BLaER1 (cell line): ENCODE results near the gene MYOM3.
"Not testable (repeated sequence)": the region's sequence is repeated elsewhere in the genome, so short reads cannot be mapped to it uniquely, and the experiment has no call there.

Experiments used
- H3K27ac ChIP-seq: shearing (Covaris generic); formaldehyde crosslinking; 2 replicates; pipeline ENCODE4 v1.8.1; 2022
- H3K27me3 ChIP-seq: shearing (Covaris generic); formaldehyde crosslinking; 2 replicates; pipeline ENCODE4 v1.8.1; 2022
- H3K36me3 ChIP-seq: shearing (Covaris generic); formaldehyde crosslinking; 2 replicates; pipeline ENCODE4 v1.8.1; 2022
- H3K4me1 ChIP-seq: shearing (Covaris generic); formaldehyde crosslinking; 2 replicates; pipeline ENCODE4 v1.8.1; 2022
- H3K4me2 ChIP-seq: shearing (Covaris generic); formaldehyde crosslinking; 2 replicates; pipeline ENCODE4 v1.8.1; 2022
- H3K4me3 ChIP-seq: shearing (Covaris generic); formaldehyde crosslinking; 2 replicates; pipeline ENCODE4 v1.8.1; 2022
- H3K9ac ChIP-seq: shearing (Covaris generic); formaldehyde crosslinking; 2 replicates; pipeline ENCODE4 v1.8.1; 2022
- H3K9me3 ChIP-seq: shearing (Covaris generic); formaldehyde crosslinking; 2 replicates; pipeline ENCODE4 v1.8.1; 2022
- H4K20me1 ChIP-seq: shearing (Covaris generic); formaldehyde crosslinking; 2 replicates; pipeline ENCODE4 v1.8.1; 2022
- Cebpa-rat ChIP-seq: shearing (Covaris generic); IDR thresholded peaks from 2 replicates; pipeline ENCODE4 v1.8.1; 2022

MYOM3 gene

DNA sequence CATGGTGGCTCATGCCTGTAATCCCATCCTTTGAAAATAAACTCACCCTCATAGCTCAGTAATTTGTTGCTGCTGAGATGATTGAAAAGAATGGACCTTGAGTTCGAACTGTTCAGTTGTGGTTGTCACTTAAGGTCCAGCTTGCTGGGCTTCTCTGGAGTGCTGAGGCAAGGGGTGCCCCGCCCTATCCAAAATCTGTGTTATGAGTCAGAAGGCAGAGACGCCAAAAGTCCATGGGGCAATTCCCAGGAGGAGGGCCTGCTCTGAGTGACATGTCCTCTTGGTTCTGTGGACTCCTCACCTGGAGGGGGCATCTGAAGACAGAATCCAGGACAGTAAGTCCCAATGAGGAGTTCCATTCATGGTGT lies 64.8 kb downstream of the MYOM3 start:
- no peaks in the 10 kb centered on the region for H3K9me3 ChIP-seq
- H3K4me2 ChIP-seq, result no peak overlapping the region
- no peaks in the 10 kb centered on the region for H3K36me3 ChIP-seq
- H3K4me3 ChIP-seq, result no peak overlapping the region
- H3K27ac ChIP-seq, result no peak overlapping the region
- H3K27me3 ChIP-seq, result no peaks in the 10 kb centered on the region
- H3K4me1 ChIP-seq, result peaks cover 22% of the 10 kb centered on the region
- TF ChIP-seq Cebpa-rat, result no peak
- no peaks in the 10 kb centered on the region for H4K20me1 ChIP-seq
- H3K9ac ChIP-seq, result no peak overlapping the region

DNA sequence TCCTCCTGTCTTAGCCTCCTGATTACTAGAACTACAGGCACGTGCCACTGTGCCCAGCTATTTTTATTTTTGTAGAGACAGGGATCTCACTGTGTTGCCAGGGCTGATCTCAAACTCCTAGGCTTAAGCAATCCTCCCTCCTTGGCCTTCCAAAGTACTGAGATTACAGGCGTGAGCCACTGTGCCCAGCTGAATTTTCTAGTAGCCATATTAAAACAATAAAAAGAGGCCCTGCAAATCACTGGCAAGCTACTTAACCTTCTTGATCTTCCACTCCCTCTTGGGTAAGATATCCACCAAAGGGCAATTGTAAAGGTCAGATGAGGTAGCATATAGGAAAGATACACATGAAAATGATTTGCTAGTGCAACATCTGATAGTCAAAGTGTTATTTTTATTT lies 66.2 kb downstream of the MYOM3 start:
- H3K9me3 ChIP-seq, result no peaks in the 10 kb centered on the region
- H3K4me2 ChIP-seq, result no peak overlapping the region
- no peak for TF ChIP-seq Cebpa-rat
- H3K36me3 ChIP-seq, result no peaks in the 10 kb centered on the region
- no peaks in the 10 kb centered on the region for H4K20me1 ChIP-seq
- H3K4me3 ChIP-seq, result no peak overlapping the region
- no peaks in the 10 kb centered on the region for H3K27me3 ChIP-seq
- no peak overlapping the region for H3K27ac ChIP-seq
- H3K9ac ChIP-seq, result no peak overlapping the region
- peaks cover 17% of the 10 kb centered on the region for H3K4me1 ChIP-seq

DNA sequence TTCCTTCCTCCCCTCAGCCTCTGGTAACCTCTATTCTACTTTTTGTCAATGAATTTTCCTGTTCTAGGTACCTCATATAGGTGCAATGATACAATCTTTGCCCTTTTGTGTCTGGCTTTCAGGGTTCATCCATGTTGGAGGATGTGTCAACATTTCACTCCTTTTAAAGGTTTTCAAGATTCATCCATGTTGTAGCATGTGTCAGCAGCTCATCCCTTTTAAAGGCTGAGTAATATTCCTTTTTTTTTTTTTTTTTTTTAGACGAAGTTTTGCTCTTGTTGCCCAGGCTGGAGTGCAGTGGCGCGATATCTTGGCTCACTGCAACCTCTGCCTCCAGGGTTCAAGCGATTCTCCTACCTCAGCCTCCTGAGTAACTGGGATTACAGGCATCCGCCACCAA lies 67.3 kb downstream of the MYOM3 start:
- H3K4me1 ChIP-seq, result peaks cover 17% of the 10 kb centered on the region
- not testable (repeated sequence) for H3K27ac ChIP-seq, H3K9ac ChIP-seq, H3K4me2 ChIP-seq, H3K4me3 ChIP-seq, H3K36me3 ChIP-seq, H4K20me1 ChIP-seq, H3K27me3 ChIP-seq, H3K9me3 ChIP-seq

DNA sequence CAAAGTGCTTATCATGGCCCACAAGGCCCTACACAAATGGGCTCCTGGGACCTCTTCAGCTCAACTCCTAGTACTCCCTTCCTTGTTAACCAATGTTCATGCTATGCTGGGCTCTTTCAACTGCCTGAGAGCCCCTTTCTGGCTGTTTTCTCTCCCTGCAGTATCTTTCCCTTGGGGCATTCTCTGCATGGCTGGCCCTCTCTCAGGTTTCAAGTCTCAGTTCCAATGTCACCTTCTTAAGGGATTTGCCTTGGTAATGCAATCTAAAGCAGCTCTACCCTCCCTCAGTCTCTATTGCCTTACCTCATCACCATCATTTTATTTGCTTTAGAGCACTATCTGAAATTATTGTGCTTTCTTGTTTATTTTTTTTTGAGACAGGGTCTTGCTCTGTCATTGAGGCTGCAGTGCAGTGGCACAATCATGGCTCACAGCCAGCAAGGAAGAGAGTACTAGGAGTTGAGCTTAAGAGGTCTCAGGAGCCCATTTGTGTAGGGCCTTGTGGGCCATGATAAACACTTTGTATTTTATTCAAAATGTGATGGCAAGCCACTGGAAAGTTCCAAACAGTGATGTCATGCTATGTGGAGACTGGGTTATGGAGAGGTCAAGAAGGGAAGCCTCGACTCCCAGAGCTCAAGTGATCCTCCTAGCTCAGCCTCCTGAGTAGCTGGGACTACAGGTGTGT lies 68.4 kb downstream of the MYOM3 start:
- H3K9me3 ChIP-seq, result no peaks in the 10 kb centered on the region
- no peaks in the 10 kb centered on the region for H3K36me3 ChIP-seq
- H4K20me1 ChIP-seq, result no peaks in the 10 kb centered on the region
- TF ChIP-seq Cebpa-rat, result no peak
- H3K4me2 ChIP-seq, result peak overlapping the region; percentile 49
- no peaks in the 10 kb centered on the region for H3K27me3 ChIP-seq
- no peak overlapping the region; the same call in 1 of the 2 replicates for H3K9ac ChIP-seq
- H3K27ac ChIP-seq, result no peak overlapping the region
- peaks cover 17% of the 10 kb centered on the region for H3K4me1 ChIP-seq
- no peak overlapping the region for H3K4me3 ChIP-seq

DNA sequence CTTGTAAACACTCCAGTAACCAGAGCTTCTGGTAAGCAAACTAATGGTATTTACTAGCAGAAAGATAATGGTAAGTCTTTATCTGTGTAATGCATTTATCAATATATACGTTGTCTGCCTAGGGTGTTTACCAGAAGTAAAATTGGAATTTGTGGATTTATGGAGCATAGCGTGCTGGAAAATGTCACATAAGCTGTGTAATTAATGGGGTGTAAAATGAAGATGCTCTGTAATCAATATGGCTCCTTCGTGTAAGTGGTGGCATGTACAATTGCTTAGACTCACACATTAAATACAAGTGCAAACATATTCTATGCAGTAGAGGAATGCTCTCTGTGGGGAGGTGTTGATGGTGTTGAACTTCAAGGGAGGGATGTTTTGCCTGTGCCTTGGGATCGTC lies 69.6 kb downstream of the MYOM3 start:
- Histone ChIP-seq H3K4me2 (peak overlapping the region; percentile 49; the same call in 1 of the 2 replicates), H3K27ac (no peak overlapping the region), H4K20me1 (no peaks in the 10 kb centered on the region), H3K4me3 (no peak overlapping the region), H3K9me3 (no peaks in the 10 kb centered on the region), H3K4me1 (peaks cover 17% of the 10 kb centered on the region), H3K36me3 (no peaks in the 10 kb centered on the region), H3K27me3 (no peaks in the 10 kb centered on the region), H3K9ac (no peak overlapping the region)
- TF ChIP-seq Cebpa-rat, result no peak

DNA sequence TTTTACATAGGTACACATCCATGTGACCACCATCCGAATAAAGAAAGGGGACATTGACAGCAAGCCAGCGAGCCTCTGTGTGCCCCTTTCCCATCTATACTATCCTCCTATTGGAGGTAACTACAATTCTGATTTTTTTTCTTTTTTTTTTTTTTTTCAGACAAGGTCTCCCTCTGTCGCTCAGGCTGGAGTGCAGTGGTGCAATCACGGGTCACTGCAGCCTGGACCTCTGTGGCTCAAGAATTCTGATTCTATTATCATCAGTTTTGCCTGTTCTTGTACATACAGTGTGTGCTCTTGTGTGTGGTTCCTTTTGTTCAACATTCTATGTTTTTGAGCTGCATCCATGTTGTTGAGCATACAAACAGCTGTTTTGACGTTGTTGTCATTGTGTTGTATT lies 75.8 kb downstream of the MYOM3 start:
- no peaks in the 10 kb centered on the region for H3K4me1 ChIP-seq
- no peaks in the 10 kb centered on the region for H4K20me1 ChIP-seq
- 0 out of 2 replicates have a peak, but pooled peaks cover 5% of the 10 kb centered on the region for H3K9me3 ChIP-seq
- no peak overlapping the region for H3K9ac ChIP-seq
- H3K36me3 ChIP-seq, result no peaks in the 10 kb centered on the region
- H3K27me3 ChIP-seq, result no peaks in the 10 kb centered on the region
- no peak overlapping the region for H3K4me3 ChIP-seq
- H3K4me2 ChIP-seq, result no peak overlapping the region
- H3K27ac ChIP-seq, result no peak overlapping the region
- TF ChIP-seq Cebpa-rat, result no peak

DNA sequence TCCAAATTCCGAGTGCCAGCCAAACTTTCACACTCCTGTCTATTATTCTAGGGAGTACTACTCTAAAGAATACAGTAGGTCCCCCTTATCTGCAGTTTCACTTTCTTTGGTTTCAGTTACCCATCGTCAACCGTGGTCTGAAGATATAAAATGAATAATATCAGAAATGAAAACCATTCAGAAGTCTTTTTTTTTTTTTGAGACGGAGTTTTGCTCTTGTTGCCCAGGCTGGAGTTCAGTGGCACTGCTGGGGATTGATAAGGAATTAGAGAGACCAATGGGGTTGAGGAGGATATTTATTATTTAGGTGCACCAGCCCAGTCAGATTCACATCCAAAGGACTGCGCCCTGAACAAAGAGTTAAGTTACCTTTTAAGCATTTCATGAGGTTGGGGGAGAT lies 79.0 kb downstream of the MYOM3 start:
- H3K4me2 ChIP-seq, result no peak overlapping the region

DNA sequence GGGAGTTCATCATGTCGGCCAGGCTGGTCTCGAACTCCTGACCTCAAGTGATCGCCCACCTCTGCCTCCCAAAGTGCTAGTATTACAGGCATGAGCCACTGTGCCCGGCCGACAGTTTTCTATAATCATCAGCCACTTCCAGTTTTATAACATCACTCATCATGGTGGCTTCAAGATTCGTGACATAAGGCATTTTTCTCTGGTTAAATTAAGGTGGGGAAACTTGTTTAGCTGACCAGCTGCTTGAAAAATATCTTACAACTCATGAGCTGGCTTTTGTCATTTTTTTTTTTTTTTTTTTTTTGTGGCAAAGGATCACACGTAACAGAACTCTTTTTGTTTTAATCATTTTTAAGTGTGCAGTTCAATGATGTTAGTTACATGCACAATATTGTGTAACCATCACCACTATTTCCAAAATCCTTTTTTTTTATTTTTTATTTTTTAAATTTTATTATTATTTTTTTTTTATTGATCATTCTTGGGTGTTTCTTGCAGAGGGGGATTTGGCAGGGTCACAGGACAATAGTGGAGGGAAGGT lies 80.9 kb downstream of the MYOM3 start:
- not testable (repeated sequence) for H3K27me3 ChIP-seq, H3K9ac ChIP-seq, H3K9me3 ChIP-seq, H3K4me1 ChIP-seq, H3K4me3 ChIP-seq, H3K4me2 ChIP-seq, H3K27ac ChIP-seq, H4K20me1 ChIP-seq, H3K36me3 ChIP-seq

More for the DNA sequence above, 79.0 kb downstream of the MYOM3 start:
- Histone ChIP-seq H3K4me3 (no peak overlapping the region), H3K9me3 (0 out of 2 replicates have a peak, but pooled peaks cover 5% of the 10 kb centered on the region), H4K20me1 (no peaks in the 10 kb centered on the region), H3K4me1 (no peaks in the 10 kb centered on the region), H3K27me3 (no peaks in the 10 kb centered on the region), H3K9ac (no peak overlapping the region), H3K27ac (no peak overlapping the region), H3K36me3 (no peaks in the 10 kb centered on the region)
- no peak for TF ChIP-seq Cebpa-rat

DNA sequence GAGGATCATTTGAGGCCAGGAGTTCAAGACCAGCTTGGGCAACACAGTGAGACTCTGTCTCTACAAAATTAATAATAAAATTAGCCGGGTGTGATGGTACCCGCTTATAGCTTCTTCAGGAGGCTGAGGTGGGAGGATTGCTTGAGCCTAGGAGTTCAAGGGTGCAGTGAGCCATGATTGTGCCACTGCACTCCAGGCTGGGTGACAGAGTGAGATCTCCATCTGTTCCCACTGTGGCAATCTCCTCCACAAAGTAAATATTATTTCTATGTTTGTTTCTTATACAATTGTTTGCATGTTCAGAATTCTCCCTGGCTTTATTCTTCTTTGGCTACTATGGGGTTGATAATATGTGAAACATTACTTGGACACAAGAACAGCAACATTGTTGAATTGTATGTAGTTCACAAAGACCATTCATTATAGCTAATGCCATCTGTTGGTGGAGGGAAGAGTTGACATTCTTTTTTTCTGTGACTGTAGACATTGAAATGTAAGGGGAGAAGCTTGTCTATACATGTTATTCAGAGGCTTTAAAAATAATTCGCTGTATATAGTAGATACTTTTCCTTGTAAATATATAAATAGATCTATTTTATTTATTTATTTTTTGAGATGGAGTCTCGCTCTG lies 84.0 kb downstream of the MYOM3 start:
- no peak overlapping the region for H3K9ac ChIP-seq
- H3K36me3 ChIP-seq, result no peaks in the 10 kb centered on the region
- 0 out of 2 replicates have a peak, but pooled peaks cover 3% of the 10 kb centered on the region for H3K9me3 ChIP-seq
- H3K27ac ChIP-seq, result no peak overlapping the region
- no peak for TF ChIP-seq Cebpa-rat
- H3K4me2 ChIP-seq, result no peak overlapping the region
- H3K4me3 ChIP-seq, result no peak overlapping the region
- H4K20me1 ChIP-seq, result no peaks in the 10 kb centered on the region
- no peaks in the 10 kb centered on the region for H3K27me3 ChIP-seq
- H3K4me1 ChIP-seq, result peaks cover 7% of the 10 kb centered on the region

DNA sequence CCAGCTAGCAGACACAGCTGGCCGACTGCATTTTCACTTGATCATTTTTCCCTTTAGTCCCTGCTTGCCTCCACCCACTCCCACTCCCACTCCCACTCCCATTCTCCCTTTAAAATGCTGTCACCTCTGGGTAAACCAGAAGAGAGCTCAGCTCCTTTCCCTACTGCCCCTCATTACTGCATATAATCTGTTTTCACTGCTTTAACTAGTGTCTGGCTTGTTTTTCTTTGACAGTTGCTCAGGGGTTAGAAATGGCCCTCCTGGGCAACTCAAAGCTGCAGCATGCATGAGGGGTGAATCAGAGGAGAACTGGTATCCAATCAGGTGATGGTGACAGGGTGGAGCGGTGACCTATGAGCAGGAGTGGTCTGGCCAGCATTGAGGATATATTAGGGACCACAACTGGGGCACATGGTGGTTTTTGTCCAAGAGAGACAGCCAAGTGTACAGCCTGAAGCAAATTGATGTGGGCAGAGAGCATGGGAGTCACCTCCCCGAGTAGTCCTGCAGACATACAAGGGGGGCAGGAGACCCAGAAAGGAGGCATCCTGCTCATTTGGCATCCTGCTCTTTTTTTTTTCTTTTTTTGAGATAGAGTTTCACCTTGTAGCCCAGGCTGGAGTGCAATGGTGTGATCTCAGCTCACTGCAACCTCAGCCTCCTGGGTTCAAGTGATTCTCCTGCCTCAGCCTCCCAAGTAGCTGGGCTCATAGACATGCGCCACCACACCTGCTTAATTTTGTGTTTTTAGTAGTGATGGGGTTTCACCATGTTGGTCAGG lies 89.2 kb downstream of the MYOM3 start:
- Histone ChIP-seq H3K27me3 (no peaks in the 10 kb centered on the region), H3K27ac (no peak overlapping the region), H3K36me3 (no peaks in the 10 kb centered on the region), H3K4me1 (peaks cover 7% of the 10 kb centered on the region), H3K4me2 (no peak overlapping the region), H3K9me3 (no peaks in the 10 kb centered on the region), H3K9ac (no peak overlapping the region), H4K20me1 (no peaks in the 10 kb centered on the region), H3K4me3 (no peak overlapping the region)
- no peak for TF ChIP-seq Cebpa-rat
